Ovary (tissue), 9 donors: ENCODE data around the gene LDLRAD2. TPM values are rescaled to one million over a fixed set of nuclear protein-coding genes. Genes with fewer than 3 reads are reported as not detected.

Experiments
- DNase-seq, 5 donors: peaks; one replicate each; pipeline ENCODE4 v3.0.0-alpha.2; 2019 to 2020
- H3K27ac ChIP-seq, 2 donors: fragments of 200-600 bp; one replicate each; pipeline versions ENCODE4 v1.5.1 to v1.8.0; 2019 to 2022
- H3K27me3 ChIP-seq: fragments of 200-600 bp; one replicate; pipeline ENCODE4 v1.8.0; 2022
- H3K36me3 ChIP-seq: fragments of 200-600 bp; sonication (generic); one replicate; pipeline ENCODE4 v1.5.1; 2019
- H3K4me1 ChIP-seq: one replicate; pipeline ENCODE4 v1.8.1; 2013; ENCODE audit warnings: mild to moderate bottlenecking, moderate library complexity; ENCODE audit not compliant: insufficient read depth
- H3K4me3 ChIP-seq: fragments of 200-600 bp; sonication (generic); one replicate; pipeline ENCODE4 v1.5.1; 2017
- H3K9me3 ChIP-seq, 2 donors: fragments of 200-600 bp in 1 of 2; sonication (generic) in 1 of 2; one replicate each; pipeline versions ENCODE4 v1.5.1 to v1.8.1; 2013 to 2019; ENCODE audit warnings: mild to moderate bottlenecking in 1 of 2, moderate library complexity in 1 of 2
- EP300 ChIP-seq: sonication (generic); formaldehyde crosslinking; IDR thresholded peaks from one replicate; pipeline ENCODE4 v1.6.1; 2017; ENCODE audit warnings: antibody characterized with exemption
- POLR2A ChIP-seq: fragments of 450-650 bp; IDR thresholded peaks from one replicate; pipeline ENCODE4 v1.6.1; 2017; ENCODE audit warnings: antibody characterized with exemption, mild to moderate bottlenecking, moderate library complexity
- WGBS, 3 donors: extraction: QIAGEN DNeasy Blood & Tissue Kit in 1 of 3; methylation state at CpG; one replicate each; pipeline versions ENCODE4 v1.1.5 to v1.1.7; 2013 to 2017; 5-methylcytosine and 5-hydroxymethylcytosine counted together
- intact Hi-C, 4 donors: fragments of 100-400 bp; cut with DNase I; formaldehyde crosslinking; loops; one replicate each; pipeline versions ENCODE4 v1.11.0 to v1.15.1; 2022 to 2023
- polyA plus RNA-seq, 2 donors: library from polyadenylated mRNA; stranded (reverse); fragments of 200-250 nt in 1 of 2; fragments of 350-450 nt in 1 of 2; fragmentation: Illumina TruSeq in 1 of 2; extraction: RNeasy Lipid Tissue Mini Kit (QIAGEN cat#74804) in 1 of 2; gene quantifications; one replicate each; pipeline ENCODE4 v1.2.3, GENCODE V29; 2013 to 2014
- total RNA-seq, 7 donors: library from RNA; depleted of rRNA in 2 of 7; stranded (reverse); fragments of >200 nt in 2 of 7; fragmentation: NEBNext Ultra II Directional in 3 of 7; extraction: Animal tissue kit (Norgen Biotek cat#: 25700) in 3 of 7; gene quantifications; one replicate each; pipeline versions ENCODE4 v1.1.0 to v1.2.4, GENCODE V29; 2016 to 2023
- TF ChIP-seq, protein P1 (sequence below), 3 donors: fragments of 450-650 bp in 2 of 3; fragments of 200-600 bp in 1 of 3; IDR thresholded peaks; one replicate each; pipeline versions ENCODE4 v1.5.1 to v1.8.0; 2016 to 2022; ENCODE audit warnings: antibody characterized with exemption in 3 of 3, mild to moderate bottlenecking in 1 of 3
- donor health status: DM: no; HTN: no; CAD: no; lungs with moderate emphysema.
- donor health status: DM: no; HTN: no; CAD: no.
- donor health status: Bipolar disorder and iron deficiency.
- donor health status: DM: yes; HTN: yes; CAD: no.
- donor health status: DM: no; HTN: no; CAD: no.
- donor health status: DM: yes; HTN: yes; CAD: no.

Gene LDLRAD2
- total and polyA plus RNA-seq, 9 donors, result 0.07 to 0.88 (median 0.23) TPM; not detected in 2

GRCh38 chr1:21828075-21828474, 16.0 kb downstream of the LDLRAD2 start:
- no peaks in the 10 kb centered on the region for H3K9me3 ChIP-seq
- H3K36me3 ChIP-seq, result no peaks in the 10 kb centered on the region
- WGBS, 3 donors, result 89 to 94% (median 92%) methylated on average over 13 of the region's 13 CpGs
- H3K27ac ChIP-seq, result no peak overlapping the region
- no peak overlapping the region for H3K4me3 ChIP-seq
- DNase-seq, result no peak
- intact Hi-C loops, result no loop called here
- no peaks in the 10 kb centered on the region for H3K27me3 ChIP-seq
- no peaks in the 10 kb centered on the region for H3K4me1 ChIP-seq
- TF ChIP-seq EP300 (no peak), POLR2A (no peak)
- TF ChIP-seq, protein P1, sequence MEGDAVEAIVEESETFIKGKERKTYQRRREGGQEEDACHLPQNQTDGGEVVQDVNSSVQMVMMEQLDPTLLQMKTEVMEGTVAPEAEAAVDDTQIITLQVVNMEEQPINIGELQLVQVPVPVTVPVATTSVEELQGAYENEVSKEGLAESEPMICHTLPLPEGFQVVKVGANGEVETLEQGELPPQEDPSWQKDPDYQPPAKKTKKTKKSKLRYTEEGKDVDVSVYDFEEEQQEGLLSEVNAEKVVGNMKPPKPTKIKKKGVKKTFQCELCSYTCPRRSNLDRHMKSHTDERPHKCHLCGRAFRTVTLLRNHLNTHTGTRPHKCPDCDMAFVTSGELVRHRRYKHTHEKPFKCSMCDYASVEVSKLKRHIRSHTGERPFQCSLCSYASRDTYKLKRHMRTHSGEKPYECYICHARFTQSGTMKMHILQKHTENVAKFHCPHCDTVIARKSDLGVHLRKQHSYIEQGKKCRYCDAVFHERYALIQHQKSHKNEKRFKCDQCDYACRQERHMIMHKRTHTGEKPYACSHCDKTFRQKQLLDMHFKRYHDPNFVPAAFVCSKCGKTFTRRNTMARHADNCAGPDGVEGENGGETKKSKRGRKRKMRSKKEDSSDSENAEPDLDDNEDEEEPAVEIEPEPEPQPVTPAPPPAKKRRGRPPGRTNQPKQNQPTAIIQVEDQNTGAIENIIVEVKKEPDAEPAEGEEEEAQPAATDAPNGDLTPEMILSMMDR (IDR thresholded peaks at IDR 0.05), result no peak

DNA sequence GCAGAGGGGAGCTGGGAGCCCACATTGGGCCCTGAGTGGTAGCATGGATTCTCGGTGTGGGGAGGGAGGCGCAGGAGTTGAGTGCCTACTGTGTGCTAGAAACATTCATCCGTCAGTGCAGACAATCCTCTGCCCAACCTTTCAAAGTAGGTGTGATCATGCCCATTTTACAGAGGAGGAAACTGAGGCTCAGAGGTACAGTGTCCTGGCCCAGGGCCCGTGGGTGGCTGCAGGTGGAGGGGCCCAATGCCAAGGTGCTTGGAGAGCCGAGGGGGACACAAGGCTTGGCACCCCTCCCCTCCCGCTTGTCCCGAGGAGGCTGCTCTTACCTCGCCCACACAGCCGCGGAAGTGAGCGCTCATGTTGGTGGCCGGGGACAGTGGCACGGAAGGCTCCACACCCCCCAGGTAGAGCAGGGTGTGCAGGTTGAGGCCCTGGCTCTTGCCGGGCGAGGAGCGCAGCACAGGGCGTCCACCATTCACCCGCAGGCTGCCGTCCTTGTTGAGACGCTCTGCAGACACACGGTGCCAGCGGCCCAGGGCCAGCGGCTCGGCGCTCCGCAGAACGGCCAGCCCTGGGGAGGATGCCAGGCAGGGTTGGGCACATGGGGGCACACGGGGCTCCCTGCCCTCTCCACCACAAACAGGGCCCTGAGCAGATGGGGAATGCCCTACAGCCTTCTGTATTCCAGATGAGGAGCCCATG, 16.6 kb downstream of the LDLRAD2 start:
- Histone ChIP-seq H3K27ac (no peak overlapping the region), H3K4me1 (no peaks in the 10 kb centered on the region), H3K9me3 (peaks cover 0 to 2% of the 10 kb centered on the region in 2 donors), H3K36me3 (no peaks in the 10 kb centered on the region), H3K27me3 (no peaks in the 10 kb centered on the region), H3K4me3 (no peak overlapping the region)
- intact Hi-C loops, result no loop called here
- TF ChIP-seq EP300 (no peak), POLR2A (no peak)
- TF ChIP-seq, protein P1 (IDR thresholded peaks at IDR 0.05), result no peak
- no peak for DNase-seq
- WGBS, 3 donors, result 85 to 89% (median 85%) methylated on average over 28 of the region's 28 CpGs

GRCh38 chr1:21829294-21829693, 17.2 kb downstream of the LDLRAD2 start:
- intact Hi-C loops, result no loop called here
- WGBS, 3 donors, result 93 to 94% (median 94%) methylated on average over 15 to 17 of the region's 17 CpGs
- peaks cover 0 to 7% of the 10 kb centered on the region in 2 donors for H3K9me3 ChIP-seq
- no peaks in the 10 kb centered on the region for H3K36me3 ChIP-seq
- H3K4me1 ChIP-seq, result no peaks in the 10 kb centered on the region
- no peak overlapping the region for H3K4me3 ChIP-seq
- DNase-seq, result no peak
- no peaks in the 10 kb centered on the region for H3K27me3 ChIP-seq
- no peak overlapping the region for H3K27ac ChIP-seq
- no peak for TF ChIP-seq EP300
- TF ChIP-seq POLR2A, result no peak
- TF ChIP-seq, protein P1 (IDR thresholded peaks at IDR 0.05), result no peak

GRCh38 chr1:21830792-21831453, 18.9 kb downstream of the LDLRAD2 start:
- Histone ChIP-seq H3K9me3 (peaks cover 0 to 17% of the 10 kb centered on the region in 2 donors), H3K27ac (no peak overlapping the region), H3K27me3 (no peaks in the 10 kb centered on the region), H3K36me3 (no peaks in the 10 kb centered on the region), H3K4me3 (no peak overlapping the region), H3K4me1 (no peaks in the 10 kb centered on the region)
- intact Hi-C loops, result no loop called here
- DNase-seq, result no peak
- WGBS, 3 donors, result 87 to 91% (median 91%) methylated on average over 22 to 23 of the region's 23 CpGs
- TF ChIP-seq POLR2A (no peak), EP300 (no peak)
- TF ChIP-seq, protein P1 (IDR thresholded peaks at IDR 0.05), result no peak
